Measurements from ENCODE around the gene RTN4RL1. TPM values are rescaled to one million over a fixed set of nuclear protein-coding genes. Genes with fewer than 3 reads are reported as not detected.

The RTN4RL1 gene
- total and polyA plus RNA-seq, 2 of the 13 experiments (the other 11 are each of a cell fraction or from before 2014, with no cell fraction given): 0.01 TPM; not detected in 1

- TF ChIP-seq ZBED4 (CRISPR knock-in tag; IDR thresholded peaks at IDR 0.05; ENCODE audit: borderline replicate concordance) (no peak), ZNF576 (CRISPR knock-in tag; IDR thresholded peaks at IDR 0.05) (no peak), SNRNP70 (IDR thresholded peaks at IDR 0.05; ENCODE audit: low read depth, low read length) (no peak), THAP7 (CRISPR knock-in tag; IDR thresholded peaks at IDR 0.05) (no peak), EEA1 (CRISPR knock-in tag; IDR thresholded peaks at IDR 0.05; ENCODE audit: borderline replicate concordance) (no peak), ZNF850 (CRISPR knock-in tag; conservative IDR thresholded peaks at IDR 0.05) (no peak), ZNF451 (CRISPR knock-in tag; IDR thresholded peaks at IDR 0.05) (no peak), HMGA1 (CRISPR knock-in tag; conservative IDR thresholded peaks at IDR 0.05) (no peak), TRAFD1 (CRISPR knock-in tag; IDR thresholded peaks at IDR 0.05; ENCODE audit: borderline replicate concordance) (no peak), CCAR2 (optimal IDR thresholded peaks at IDR 0.05; ENCODE audit: low read depth, low read length) (no peak)
Measured at GRCh38 chr17:2061441-2061958, 36.4 kb upstream of the RTN4RL1 start (continued).

All from HepG2 (cell line).